K562 (cell line): ENCODE measurements around the gene ATP9A.

Source experiments
- EGR1 ChIP-seq: fragments of 450-650 bp; conservative IDR thresholded peaks from 2 replicates; pipeline ENCODE4 v1.6.1; 2017; ENCODE audit warnings: mild to moderate bottlenecking
- FOXM1 ChIP-seq, 2 experiments: fragments of 450-650 bp in 1 of 2; sonication (generic) in 1 of 2; formaldehyde crosslinking in 1 of 2; IDR thresholded peaks; 2 replicates each; pipeline versions ENCODE4 v1.6.1 to v1.9.0; 2017 to 2022; ENCODE audit warnings: low read depth in 2 of 2, mild to moderate bottlenecking in 2 of 2, missing genetic modification reagents in 1 of 2, moderate library complexity in 1 of 2
- GATA2 ChIP-seq: sonication (generic); formaldehyde crosslinking; IDR thresholded peaks from 2 replicates; pipeline ENCODE4 v1.4.0; 2020; ENCODE audit warnings: mild to moderate bottlenecking, missing genetic modification reagents
- GTF2F1 ChIP-seq: IDR thresholded peaks from 2 replicates; pipeline ENCODE4 v1.6.1; 2011; ENCODE audit warnings: low read depth, low read length, improper control_type of control experiment
- HDGF ChIP-seq: fragments of 450-650 bp; IDR thresholded peaks from 2 replicates; pipeline ENCODE4 v1.6.1; 2016
- MCM5 ChIP-seq: fragments of 450-650 bp; IDR thresholded peaks from 2 replicates; pipeline ENCODE4 v1.6.1; 2016; ENCODE audit warnings: low read depth
- NFE2 ChIP-seq: IDR thresholded peaks from 2 replicates; pipeline ENCODE4 v1.6.1; 2014; ENCODE audit warnings: antibody characterized with exemption, low read depth
- SAP30 ChIP-seq: fragments of 200-600 bp; sonication (generic); IDR thresholded peaks from 2 replicates; pipeline ENCODE4 v1.6.1; 2012; ENCODE audit warnings: borderline replicate concordance, low read depth, mild to moderate bottlenecking, moderate library complexity, low read length, control low read depth, inconsistent platforms; ENCODE audit not compliant: insufficient read depth, poor library complexity, severe bottlenecking
- ZSCAN29 ChIP-seq: fragments of 450-650 bp; IDR thresholded peaks from 2 replicates; pipeline ENCODE4 v1.6.1; 2017
- TF ChIP-seq, protein P1 (sequence below): fragments of 250-450 bp; sonication (Bioruptor Pico); IDR thresholded peaks from 2 replicates; pipeline ENCODE4 v1.4.0; 2020; ENCODE audit warnings: mild to moderate bottlenecking, moderate library complexity, borderline replicate concordance
- TF ChIP-seq, protein P2 (sequence below): fragments of 450-650 bp; IDR thresholded peaks from 2 replicates; pipeline ENCODE4 v1.6.1; 2016; ENCODE audit warnings: antibody characterized with exemption
- TF ChIP-seq, protein P3 (sequence below): fragments of 250-450 bp; sonication (Bioruptor Pico); IDR thresholded peaks from 2 replicates; pipeline ENCODE4 v1.8.0; 2021; ENCODE audit warnings: moderate library complexity, mild to moderate bottlenecking, inconsistent platforms
- TF ChIP-seq, protein P4 (sequence below): fragments of 450-650 bp; conservative IDR thresholded peaks from 2 replicates; pipeline ENCODE4 v1.6.1; 2016; ENCODE audit warnings: missing genetic modification characterization, low read depth, mild to moderate bottlenecking, missing compliant biosample characterization, moderate library complexity

DNA sequence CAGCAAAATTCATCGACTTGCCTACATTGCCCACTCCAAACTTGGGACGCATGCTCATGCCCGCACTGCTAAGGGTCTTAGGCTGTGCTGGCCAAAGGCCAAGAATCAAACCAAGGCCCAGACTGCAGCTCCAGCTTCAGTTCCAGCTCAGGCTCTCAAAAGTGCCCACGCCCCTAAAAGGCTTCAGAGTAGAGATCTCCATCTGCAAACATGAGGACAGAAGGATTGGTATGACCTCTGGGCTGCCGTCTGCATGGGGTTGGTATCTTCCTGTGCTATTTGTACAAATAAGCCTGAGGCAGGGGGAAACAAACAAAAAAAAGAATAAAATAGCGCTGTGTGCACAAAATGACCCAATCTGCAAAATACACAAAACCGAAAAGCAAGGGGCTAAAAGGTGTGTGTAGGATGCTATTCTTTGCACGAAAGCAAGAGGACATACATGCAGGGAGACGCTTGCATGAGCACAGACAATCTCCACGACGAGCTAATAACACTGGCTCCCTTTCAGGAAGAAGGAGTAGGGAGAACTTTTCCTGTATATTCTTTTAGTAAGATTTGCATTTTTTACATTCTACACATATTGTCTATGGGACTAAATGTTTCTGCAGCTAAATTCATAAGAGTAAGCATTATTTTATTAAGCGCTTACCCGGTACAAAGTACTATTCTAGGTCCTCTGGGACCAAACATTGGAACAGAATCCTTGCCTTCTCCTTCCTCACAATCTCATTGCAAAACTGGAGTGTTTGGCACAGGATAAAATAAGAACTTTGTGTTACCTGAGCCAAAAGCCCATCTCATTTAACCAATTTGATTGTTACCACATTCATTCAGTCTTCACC is 33.1 kb downstream of the ATP9A start:
- TF ChIP-seq, protein P1, sequence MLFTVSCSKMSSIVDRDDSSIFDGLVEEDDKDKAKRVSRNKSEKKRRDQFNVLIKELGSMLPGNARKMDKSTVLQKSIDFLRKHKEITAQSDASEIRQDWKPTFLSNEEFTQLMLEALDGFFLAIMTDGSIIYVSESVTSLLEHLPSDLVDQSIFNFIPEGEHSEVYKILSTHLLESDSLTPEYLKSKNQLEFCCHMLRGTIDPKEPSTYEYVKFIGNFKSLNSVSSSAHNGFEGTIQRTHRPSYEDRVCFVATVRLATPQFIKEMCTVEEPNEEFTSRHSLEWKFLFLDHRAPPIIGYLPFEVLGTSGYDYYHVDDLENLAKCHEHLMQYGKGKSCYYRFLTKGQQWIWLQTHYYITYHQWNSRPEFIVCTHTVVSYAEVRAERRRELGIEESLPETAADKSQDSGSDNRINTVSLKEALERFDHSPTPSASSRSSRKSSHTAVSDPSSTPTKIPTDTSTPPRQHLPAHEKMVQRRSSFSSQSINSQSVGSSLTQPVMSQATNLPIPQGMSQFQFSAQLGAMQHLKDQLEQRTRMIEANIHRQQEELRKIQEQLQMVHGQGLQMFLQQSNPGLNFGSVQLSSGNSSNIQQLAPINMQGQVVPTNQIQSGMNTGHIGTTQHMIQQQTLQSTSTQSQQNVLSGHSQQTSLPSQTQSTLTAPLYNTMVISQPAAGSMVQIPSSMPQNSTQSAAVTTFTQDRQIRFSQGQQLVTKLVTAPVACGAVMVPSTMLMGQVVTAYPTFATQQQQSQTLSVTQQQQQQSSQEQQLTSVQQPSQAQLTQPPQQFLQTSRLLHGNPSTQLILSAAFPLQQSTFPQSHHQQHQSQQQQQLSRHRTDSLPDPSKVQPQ (CRISPR knock-in tag) = no peak
- no peak for TF ChIP-seq MCM5
- TF ChIP-seq GTF2F1 = no peak
- no peak for TF ChIP-seq EGR1
- TF ChIP-seq GATA2 = no peak
- no peak for TF ChIP-seq FOXM1 (IDR thresholded peaks at IDR 0.05; ENCODE audit: low read depth)
- TF ChIP-seq FOXM1 (CRISPR knock-in tag; IDR thresholded peaks at IDR 0.05; ENCODE audit: low read depth) = no peak
- TF ChIP-seq SAP30 = no peak
- no peak for TF ChIP-seq HDGF
- TF ChIP-seq ZSCAN29 = no peak
- TF ChIP-seq, protein P2, sequence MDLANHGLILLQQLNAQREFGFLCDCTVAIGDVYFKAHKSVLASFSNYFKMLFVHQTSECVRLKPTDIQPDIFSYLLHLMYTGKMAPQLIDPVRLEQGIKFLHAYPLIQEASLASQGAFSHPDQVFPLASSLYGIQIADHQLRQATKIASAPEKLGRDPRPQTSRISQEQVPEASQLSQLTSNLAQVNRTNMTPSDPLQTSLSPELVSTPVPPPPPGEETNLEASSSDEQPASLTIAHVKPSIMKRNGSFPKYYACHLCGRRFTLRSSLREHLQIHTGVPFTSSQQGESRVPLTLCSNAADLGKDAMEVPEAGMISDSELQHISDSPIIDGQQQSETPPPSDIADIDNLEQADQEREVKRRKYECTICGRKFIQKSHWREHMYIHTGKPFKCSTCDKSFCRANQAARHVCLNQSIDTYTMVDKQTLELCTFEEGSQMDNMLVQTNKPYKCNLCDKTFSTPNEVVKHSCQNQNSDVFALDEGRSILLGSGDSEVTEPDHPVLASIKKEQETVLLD = no peak
- TF ChIP-seq, protein P3, sequence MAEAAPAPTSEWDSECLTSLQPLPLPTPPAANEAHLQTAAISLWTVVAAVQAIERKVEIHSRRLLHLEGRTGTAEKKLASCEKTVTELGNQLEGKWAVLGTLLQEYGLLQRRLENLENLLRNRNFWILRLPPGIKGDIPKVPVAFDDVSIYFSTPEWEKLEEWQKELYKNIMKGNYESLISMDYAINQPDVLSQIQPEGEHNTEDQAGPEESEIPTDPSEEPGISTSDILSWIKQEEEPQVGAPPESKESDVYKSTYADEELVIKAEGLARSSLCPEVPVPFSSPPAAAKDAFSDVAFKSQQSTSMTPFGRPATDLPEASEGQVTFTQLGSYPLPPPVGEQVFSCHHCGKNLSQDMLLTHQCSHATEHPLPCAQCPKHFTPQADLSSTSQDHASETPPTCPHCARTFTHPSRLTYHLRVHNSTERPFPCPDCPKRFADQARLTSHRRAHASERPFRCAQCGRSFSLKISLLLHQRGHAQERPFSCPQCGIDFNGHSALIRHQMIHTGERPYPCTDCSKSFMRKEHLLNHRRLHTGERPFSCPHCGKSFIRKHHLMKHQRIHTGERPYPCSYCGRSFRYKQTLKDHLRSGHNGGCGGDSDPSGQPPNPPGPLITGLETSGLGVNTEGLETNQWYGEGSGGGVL (CRISPR knock-in tag) = no peak
- no peak for TF ChIP-seq NFE2
- TF ChIP-seq, protein P4, sequence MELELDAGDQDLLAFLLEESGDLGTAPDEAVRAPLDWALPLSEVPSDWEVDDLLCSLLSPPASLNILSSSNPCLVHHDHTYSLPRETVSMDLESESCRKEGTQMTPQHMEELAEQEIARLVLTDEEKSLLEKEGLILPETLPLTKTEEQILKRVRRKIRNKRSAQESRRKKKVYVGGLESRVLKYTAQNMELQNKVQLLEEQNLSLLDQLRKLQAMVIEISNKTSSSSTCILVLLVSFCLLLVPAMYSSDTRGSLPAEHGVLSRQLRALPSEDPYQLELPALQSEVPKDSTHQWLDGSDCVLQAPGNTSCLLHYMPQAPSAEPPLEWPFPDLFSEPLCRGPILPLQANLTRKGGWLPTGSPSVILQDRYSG (tag) = no peak
